CD4-positive, alpha-beta T cell treated with Interleukin-15 for 4 hours (primary cell): ENCODE results near the gene FOXL3.

Experiments used
- DNase-seq: peaks from one replicate; pipeline ENCODE4 v3.0.0-alpha.2; 2020; ENCODE audit warnings: low spot score

Gene FOXL3

DNA sequence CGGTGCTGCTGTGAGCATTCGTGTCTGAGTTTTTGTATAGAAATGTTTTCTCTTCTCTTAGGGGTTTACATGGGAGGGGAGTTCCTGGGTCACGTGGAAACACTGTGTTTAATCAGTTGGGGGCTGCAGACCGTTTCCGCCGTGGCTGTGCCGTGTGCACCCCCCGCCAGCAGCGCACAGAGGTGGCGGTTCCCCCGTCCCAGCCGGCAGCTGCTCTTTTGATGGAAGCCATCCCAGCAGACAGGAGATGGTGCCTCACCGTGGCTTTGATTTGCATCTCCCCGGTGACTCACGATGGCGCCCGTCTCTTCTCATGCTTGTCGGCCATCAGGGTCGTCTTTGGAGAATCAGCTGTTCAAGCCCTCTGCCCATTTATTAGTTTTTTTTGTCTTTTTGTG is 34.9 kb upstream of the FOXL3 start:
- DNase-seq = no peak

DNA sequence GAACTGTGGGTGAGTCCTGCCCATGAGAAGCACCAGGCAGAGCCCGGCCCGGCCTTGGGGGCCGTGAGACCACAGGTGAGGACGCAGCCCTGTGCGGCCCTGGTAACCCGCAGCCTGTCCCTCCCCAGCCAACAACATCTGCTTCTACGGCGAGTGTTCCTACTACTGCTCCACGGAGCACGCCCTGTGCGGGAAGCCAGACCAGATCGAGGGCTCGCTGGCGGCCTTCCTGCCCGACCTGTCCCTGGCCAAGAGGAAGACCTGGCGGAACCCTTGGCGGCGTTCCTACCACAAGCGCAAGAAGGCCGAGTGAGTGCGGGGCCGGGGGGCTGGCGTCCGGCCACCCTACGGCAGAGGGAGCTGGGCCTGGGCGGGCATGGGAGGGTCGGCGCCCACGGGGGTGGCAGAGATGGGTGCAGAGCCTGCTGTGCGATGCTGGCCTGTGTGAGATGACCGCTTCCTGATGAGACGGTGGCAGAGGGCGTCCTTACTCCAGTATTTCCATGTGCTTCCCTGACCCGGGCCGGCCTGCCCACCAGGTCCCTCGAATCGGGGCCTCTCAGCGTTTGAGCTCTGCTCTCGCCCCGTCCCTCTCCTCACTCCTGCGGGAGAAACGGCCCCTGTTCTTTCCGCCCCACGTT is 34.1 kb upstream of the FOXL3 start:
- DNase-seq = no peak

DNA sequence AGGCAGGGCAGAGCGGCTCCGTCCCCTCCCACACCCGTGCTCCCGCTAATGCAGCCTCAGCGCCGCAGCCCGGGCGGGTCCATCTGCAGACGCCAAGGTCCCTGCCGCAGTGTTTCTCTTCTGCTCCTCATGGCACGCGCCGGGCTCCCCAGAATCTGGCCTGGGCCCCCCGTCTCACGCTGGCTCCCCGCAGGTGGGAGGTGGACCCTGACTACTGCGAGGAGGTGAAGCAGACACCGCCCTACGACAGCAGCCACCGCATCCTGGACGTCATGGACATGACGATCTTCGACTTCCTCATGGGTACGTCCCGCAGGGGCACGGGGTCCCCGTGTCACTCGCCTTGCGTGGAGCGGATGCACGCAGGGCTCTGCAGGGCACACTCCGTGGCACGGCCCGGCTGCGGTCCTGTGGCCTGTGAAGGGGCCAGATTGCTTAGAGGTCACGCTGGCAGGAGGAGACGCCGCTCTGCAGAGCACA is 33.5 kb upstream of the FOXL3 start:
- DNase-seq = no peak

DNA sequence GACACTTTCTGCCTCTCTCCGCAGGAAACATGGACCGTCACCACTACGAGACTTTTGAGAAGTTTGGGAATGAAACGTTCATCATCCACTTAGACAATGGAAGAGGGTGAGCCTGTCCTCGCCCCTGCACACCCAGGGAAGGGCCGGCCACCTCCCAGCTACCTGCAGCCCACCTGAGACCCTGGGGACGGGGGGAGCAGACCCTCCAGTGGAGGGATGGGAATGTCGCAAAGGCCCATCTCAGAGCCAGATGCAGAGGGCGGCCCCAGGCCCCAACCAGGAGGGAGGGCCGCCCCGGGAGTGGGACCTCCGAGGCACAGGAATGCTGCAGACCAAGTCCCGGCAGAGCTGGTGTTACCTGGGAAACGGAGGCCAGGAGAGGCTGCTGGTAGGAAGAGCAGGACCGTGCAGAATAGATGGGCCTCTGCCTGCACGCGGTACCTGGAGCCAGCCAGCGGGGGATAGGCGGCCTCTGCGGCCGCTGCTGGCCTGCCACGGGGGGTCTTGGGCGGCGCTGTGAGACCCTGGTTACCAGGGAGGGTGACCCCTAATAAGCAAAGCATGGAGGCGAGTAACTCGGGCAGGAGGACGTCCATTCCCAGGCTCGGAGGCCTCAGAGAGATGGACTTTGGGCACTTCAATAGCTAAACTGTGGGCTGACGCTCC is 32.9 kb upstream of the FOXL3 start:
- DNase-seq = no peak

DNA sequence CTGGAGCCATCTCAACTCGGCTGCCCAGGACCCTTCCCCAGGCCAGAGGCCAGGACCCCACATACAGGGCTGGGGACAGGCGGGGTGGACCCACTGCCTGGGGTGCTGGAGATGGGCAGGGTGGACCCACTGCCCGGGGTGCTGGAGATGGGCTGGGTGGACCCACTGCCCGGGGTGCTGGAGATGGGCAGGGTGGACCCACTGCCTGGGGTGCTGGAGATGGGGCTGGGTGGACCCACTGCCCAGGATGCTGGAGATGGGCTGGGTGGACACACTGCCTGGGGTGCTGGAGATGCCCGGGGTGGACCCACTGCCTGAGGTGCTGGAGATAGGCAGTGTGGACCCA is 32.4 kb upstream of the FOXL3 start:
- DNase-seq = no peak

DNA sequence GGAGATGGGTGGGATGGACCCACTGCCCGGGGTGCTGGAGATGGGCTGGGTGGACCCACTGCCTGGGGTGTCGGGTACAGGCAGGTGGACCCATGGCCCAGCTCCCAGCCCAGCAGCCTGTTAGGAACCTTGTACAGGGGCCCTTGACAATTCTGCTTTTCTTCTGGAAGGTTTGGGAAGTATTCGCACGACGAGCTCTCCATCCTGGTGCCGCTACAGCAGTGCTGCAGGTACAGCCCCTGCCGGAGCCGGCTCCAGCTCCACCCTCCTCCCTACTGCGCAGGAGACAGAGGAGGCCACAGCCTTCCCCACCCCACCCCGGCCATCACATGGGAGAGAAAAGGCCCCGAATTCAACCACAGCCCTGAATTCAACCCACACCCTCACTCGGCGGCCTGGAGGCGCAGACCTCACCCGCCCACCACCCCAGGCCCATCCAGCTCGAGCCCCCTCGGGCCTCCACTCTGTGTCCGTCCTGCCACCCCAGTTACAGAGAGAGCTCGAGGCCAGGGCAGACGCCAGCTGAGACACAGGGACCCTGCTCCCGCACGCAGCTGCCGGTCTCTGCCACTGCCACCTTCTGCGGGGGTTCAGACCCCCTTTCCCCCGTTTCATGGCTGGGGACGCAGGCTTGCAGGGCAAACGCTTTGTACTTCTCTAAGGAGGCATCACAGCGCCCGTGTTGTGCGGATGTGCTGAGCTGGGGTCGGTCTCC is 31.3 kb upstream of the FOXL3 start:
- no peak for DNase-seq

DNA sequence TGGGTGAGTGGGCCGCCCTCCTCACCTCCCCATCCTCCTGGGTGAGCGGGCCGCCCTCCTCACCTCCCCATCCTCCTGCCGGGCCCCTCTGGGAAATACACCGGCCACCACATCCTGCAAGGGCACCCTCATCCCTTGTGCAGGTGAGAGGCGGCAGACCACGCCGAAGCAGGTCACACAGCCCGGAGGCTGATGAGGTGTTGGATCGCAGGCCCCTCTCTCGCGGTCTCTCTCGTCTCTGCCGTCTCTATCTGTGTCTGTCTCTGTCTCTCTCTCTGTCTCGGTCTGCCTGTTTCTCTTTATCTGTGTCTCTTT is 30.8 kb upstream of the FOXL3 start:
- no peak for DNase-seq

DNA sequence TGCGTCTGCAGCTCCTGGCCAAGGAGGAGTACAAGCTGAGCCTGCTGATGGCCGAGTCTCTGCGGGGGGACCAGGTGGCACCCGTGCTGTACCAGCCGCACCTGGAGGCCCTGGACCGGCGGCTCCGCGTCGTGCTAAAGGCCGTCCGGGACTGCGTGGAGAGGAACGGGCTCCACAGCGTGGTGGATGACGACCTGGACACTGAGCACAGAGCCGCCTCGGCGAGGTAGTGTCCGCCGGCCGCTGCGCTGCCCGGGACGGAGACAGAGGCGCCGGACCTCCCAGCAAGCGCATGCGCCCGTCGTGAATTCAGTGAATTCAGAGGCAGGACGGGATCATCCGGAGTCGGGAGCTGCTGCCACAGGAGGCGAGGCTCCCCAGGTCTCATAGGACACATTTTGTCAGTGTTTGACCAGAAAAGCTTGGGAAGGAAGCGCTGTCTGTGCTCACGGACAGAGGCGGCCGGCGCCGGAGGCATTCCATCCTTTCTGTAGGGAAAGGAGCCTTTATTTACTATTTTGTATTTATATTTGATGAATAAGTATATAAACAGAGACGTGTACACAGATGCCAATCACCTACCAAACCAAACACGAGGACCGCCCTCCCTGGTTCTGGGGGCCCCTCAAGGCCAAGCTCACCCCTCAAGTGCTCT is 30.1 kb upstream of the FOXL3 start:
- DNase-seq = no peak

DNA sequence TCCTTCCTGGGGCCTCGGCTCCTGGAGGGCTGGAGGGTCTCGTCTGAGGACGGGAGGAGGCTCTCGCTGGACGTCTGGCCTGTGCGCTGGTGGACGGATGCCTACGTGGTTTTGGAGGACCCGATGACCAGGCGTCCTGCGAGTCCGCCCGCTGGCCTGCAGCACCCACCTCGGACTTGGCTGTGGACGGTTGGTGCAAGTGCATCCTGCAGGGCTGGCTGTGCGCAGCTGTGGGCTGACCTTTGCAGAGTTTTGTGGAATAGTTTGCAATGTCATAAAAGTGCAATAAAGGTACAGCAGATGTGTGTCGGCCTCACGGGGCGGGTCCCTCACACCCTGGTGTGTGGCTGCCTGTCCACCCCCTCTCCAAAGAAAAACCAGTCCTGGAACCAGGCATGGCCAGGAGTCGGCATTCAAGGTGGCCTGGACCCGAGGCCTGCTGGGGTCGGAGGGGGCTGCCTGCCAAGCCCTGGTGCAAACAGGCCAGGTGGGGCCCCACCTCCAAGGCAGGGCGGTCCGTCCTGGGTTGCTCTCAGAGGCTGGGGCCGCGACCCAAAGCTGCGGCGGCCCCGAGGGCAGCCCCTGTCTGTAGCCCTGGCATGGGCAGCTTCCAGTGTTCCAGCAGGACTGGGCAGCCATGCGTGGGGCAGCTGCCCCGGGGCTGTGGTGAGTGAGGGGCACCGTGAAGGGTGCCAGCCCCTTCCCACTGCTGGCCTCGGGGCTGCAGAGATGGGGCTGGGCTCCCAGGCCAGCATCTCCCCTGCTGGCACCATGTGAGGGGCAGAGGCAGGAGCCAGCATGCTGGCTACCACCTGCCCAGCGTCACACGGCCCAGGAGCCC is 29.3 kb upstream of the FOXL3 start:
- DNase-seq = no peak

DNA sequence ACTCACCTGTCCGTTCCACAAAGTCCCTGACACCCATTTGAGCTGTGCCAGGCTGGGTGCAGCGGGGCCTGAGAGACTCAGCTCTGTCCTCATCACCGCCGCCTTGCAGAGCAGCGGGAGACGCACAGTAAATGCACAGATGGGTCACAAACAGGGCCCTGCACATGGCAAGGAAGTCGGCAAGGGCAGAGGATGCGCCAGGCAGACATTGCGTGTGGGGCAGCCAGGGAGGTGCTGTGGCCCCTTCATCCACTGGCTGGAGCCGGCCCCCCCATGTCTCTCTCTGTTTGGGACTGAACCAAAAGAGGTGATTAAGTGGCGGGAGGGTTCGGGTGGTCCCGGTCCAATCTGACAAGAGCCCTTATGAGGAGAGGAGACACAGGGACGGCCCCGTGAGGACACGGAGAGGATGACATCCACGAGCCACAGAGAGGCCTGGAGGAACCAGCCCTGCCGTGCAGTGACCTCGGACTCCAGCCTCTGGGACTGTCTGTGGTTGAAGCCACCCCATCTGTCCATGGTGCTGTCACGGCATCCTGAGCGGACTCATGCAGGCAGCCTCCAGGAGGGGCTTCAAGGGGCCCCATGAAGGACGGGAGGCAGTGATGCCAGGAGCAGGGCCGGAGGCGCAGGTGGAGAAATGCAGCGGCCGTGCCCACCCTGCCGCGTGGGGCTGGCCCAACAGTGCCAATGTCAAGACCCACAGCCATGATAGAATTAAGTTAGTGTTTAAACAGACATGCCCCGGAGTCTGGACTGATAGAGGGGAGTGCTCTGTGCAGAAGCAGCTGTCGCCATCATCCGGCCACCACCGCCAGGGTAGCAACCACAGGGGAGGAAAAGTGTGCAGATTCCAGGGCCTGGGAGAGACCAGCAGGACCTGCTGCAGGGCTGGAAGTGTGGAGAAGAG is 28.4 kb upstream of the FOXL3 start:
- DNase-seq = no peak

DNA sequence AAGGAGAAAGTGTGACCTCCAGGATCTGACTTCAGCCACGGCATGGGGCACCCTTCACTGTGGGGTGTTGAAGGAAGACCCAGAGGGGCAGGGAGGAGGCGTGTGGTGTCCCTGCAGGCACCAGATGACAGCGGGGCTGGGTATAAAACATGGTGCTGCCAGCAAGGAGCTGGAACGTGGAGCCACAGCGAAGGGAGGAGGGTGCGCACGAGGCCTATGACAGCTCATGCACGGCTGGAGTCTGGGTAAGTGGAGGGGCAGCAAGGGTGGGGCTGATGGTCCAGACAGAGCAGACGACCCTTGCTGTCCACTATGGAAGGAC is 27.8 kb upstream of the FOXL3 start:
- DNase-seq = no peak

DNA sequence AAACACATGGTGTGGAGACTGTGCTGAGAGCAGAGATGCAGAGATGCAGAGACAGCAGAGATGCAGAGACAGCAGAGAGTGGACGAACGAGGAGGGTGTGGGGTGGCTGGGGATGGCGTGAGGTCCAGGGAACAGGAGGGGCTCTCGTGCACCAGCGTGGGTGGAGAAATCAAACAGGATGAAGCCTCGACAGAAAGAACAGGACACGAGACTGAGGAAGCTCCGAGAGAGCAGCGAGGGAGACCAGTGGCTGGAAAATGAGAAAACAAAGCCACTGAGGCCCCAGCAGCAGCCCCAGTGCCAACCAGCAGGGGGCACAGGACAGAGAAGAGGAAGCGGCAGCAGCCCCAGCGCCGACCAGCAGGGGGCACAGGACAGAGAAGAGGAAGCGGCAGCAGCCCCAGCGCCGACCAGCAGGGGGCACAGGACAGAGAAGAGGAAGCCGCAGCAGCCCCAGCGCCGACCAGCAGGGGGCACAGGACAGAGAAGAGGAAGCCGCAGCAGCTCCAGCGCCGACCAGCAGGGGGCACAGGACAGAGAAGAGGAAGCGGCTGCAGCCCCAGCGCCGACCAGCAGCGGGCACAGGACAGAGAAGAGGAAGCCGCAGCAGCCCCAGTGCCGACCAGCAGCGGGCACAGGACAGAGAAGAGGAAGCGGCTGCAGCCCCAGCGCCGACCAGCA is 27.2 kb upstream of the FOXL3 start:
- DNase-seq = peak; percentile 25

DNA sequence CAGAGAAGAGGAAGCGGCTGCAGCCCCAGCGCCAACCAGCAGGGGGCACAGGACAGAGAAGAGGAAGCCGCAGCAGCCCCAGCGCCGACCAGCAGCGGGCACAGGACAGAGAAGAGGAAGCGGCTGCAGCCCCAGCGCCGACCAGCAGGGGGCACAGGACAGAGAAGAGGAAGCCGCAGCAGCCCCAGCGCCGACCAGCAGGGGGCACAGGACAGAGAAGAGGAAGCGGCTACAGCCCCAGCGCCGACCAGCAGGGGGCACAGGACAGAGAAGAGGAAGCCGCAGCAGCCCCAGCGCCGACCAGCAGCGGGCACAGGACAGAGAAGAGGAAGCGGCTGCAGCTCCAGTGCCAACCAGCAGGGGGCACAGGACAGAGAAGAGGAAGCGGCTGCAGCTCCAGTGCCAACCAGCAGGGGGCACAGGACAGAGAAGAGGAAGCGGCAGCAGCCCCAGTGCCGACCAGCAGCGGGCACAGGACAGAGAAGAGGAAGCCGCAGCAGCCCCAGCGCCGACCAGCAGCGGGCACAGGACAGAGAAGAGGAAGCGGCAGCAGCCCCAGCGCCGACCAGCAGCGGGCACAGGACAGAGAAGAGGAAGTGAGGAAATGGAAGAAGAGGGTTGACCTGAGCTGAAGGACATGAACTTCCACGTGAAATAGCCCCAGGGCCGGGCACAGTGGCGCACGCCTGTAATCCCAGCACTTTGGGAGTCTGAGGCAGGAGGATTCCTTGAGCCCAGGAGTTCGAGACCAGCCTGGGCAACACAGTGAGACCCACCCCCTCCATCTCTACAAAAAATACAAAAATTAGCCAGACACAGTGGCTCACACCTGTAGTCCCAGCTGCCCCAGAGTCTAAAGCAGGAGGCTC is 26.3 kb upstream of the FOXL3 start:
- peak; percentile 46 for DNase-seq

DNA sequence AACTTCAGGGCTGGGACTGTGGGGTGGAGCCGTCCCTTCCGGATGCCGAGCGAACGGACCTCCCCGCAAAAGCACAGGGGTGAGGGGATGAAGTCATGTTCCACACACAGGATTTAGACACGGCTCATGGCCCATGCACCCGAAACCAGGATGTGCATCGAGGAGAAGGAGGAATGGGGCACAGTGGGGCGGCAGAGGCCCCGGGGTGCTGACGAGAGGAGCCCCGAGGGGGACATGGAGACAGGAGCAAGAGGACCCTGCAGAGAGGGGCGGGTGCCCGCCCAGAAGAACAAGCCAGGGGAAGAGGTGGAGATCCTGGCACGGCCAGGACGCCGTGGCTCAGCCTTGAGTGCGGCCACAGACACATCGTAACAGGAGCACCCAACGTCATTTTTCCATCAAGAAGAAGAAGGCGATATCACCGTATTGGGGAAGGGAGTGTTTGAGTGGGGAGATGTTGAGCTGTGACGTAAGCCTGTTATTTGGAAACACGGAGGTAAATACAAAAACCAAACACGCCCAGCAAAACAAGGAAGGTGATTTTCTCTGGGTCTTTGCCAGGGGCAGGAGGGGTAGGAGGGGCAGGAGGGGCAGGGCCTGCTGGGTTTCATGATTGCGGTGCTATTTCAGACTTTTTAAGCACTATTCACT is 25.3 kb upstream of the FOXL3 start:
- DNase-seq = no peak

DNA sequence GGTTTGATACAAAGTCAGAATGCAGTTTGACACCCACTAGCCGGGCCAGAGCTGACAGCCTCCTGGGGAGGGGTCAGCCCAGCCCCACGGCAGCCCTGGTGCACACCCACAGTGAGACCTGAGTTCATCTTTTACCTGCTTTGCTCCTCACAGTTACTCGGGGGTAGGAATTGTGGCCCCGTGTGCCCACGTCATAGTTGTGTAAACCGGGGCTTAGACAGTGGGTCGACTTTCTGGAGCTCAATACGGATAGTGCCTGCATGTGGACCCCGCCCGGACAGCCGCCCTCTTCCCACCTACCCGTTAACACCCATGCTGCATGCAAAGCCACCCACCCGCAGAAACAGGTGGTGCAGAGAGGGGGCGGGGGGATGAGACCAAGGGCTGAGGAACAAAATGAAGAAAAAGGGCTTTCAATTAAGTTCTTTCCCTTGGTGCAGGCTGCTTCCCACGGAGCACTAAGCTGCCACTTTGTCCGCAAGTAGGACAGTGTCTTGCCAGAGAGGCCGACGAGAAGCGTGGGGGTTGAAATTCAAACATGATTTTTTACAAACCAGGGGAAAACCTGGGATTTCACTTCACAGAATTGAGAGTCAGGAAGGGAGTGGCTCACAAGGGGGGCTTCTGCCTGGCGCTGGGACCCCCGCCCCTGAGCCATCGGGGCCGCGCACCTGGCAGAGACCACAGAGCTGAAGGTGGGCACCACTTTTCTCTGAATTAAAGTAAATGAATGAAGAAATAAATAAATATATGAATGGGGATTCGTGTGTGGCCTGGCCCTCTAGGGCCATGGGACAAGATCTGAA is 24.6 kb upstream of the FOXL3 start:
- DNase-seq = no peak

DNA sequence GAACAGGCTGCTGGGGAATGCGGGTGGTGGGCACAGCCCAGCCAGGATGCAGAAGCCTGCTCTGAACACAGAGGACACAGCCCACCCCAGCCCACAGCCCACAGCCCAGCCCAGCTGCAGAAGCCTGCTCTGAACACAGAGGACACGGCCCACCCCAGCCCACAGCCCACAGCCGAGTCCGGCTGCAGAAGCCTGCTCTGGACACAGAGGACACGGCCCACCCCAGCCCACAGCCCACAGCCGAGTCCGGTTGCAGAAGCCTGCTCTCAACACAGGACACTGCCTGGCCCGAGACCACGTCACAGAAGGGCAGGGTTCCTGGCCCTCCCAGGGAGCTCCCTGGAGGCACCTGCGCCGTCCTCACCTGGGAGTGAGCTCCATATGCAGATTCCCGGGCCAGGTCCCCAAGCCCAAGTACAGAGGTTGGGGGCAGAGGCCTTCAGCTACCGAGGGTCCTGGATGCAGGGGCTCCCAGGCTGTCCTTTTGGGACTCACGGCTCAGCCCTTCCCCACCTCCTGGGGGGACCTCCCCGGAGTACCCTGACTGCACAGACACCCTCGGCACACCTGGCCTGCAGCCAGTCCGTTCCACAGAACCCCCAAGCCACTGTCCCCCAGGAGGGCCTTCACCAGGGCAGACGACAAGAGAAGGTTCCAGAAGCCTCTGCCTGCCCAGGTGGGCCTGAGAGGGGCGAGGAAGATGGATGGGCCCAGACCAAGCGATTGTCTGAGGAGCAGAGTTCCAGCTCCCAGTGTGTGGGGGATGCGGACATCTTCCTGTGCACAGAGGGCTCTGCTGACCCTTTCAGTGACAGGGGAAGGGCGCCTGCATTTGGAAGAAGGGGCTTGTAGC is 23.7 kb upstream of the FOXL3 start:
- DNase-seq = no peak
